ENCODE data around the gene MFSD1.

DNA sequence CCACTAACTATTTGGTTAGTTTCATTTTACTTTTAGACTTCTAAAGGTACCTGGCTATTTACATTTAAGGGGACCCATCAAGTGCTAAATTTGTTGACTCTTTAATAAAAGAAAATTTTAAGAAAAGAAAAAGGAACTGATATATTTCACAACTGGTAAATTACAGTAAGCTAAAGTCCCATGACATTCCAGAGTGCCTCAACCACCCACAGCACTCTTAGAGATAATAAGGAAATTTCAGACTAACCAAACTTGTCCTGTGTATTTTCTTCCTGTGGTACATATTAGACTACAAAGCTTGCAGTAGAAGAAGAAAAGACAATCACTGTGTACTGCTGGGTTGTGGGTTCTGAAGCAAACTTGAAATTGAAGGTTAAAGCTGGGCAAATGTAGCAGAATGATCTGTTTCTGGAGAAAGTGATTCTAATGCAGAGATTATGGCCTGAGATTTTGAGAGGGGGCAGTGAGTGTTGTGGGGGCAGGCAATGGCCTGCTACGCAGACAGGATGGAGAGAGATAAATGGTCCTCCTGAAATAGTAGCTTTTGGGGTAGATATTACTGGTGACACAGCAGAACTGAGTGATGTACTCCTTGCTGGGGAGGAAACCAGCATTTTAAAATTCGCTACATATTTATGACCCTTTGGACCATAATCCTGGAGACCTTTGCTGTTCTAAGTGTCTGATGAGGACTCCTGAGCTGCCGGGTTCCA is 24.5 kb upstream of the MFSD1 start:
- no peak for TF ChIP-seq ZNF44 (CRISPR knock-in tag; IDR thresholded peaks at IDR 0.05)
- TF ChIP-seq NAIF1 (CRISPR knock-in tag; IDR thresholded peaks at IDR 0.05; ENCODE audit: borderline replicate concordance): no peak
- no peak for TF ChIP-seq SP2 (CRISPR knock-in tag; IDR thresholded peaks at IDR 0.05)
- TF ChIP-seq ZNF335 (CRISPR knock-in tag; IDR thresholded peaks at IDR 0.05): no peak
- TF ChIP-seq, protein P1, sequence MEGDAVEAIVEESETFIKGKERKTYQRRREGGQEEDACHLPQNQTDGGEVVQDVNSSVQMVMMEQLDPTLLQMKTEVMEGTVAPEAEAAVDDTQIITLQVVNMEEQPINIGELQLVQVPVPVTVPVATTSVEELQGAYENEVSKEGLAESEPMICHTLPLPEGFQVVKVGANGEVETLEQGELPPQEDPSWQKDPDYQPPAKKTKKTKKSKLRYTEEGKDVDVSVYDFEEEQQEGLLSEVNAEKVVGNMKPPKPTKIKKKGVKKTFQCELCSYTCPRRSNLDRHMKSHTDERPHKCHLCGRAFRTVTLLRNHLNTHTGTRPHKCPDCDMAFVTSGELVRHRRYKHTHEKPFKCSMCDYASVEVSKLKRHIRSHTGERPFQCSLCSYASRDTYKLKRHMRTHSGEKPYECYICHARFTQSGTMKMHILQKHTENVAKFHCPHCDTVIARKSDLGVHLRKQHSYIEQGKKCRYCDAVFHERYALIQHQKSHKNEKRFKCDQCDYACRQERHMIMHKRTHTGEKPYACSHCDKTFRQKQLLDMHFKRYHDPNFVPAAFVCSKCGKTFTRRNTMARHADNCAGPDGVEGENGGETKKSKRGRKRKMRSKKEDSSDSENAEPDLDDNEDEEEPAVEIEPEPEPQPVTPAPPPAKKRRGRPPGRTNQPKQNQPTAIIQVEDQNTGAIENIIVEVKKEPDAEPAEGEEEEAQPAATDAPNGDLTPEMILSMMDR (CRISPR knock-in tag; IDR thresholded peaks at IDR 0.05): no peak
- no peak for TF ChIP-seq CBFB (CRISPR knock-in tag; IDR thresholded peaks at IDR 0.05)
- TF ChIP-seq TOE1 (CRISPR knock-in tag; IDR thresholded peaks at IDR 0.05): no peak
- no peak for TF ChIP-seq EZH2 (conservative IDR thresholded peaks at IDR 0.05; ENCODE audit: low read depth, low read length)
- no peak for TF ChIP-seq ZNF646 (CRISPR knock-in tag; IDR thresholded peaks at IDR 0.05)
- no peak for TF ChIP-seq BHLHE40 (IDR thresholded peaks at IDR 0.05; ENCODE audit: low read length)
- TF ChIP-seq POLR2AphosphoS5 (IDR thresholded peaks at IDR 0.05; ENCODE audit: low read depth, low read length): no peak
- no peak for TF ChIP-seq RAD21 (CRISPR knock-in tag; IDR thresholded peaks at IDR 0.05)

Measured in HepG2 (cell line).